Karpas-422 (cell line): ENCODE data around the gene RADIL. TPM values are rescaled to one million over a fixed set of nuclear protein-coding genes. Genes with fewer than 3 reads are reported as not detected.

Experiments used
- DNase-seq: peaks from one replicate; pipeline ENCODE4 v3.0.0-alpha.2; 2015
- H2AFZ ChIP-seq: fragments of 200-600 bp; sonication (generic); 2 replicates; pipeline ENCODE4 v1.6.1; 2014; ENCODE audit warnings: antibody characterized with exemption, low read length, mixed read lengths
- H3K27ac ChIP-seq: fragments of 200-600 bp; sonication (generic); 2 replicates; pipeline ENCODE4 v1.5.1; 2014; ENCODE audit warnings: mild to moderate bottlenecking, low read length, moderate library complexity
- H3K27me3 ChIP-seq: fragments of 200-600 bp; sonication (generic); 2 replicates; pipeline ENCODE4 v1.6.1; 2014; ENCODE audit warnings: low read length, mixed read lengths
- H3K36me3 ChIP-seq: fragments of 200-600 bp; sonication (generic); 2 replicates; pipeline ENCODE4 v1.6.1; 2014; ENCODE audit warnings: low read length, mixed read lengths; ENCODE audit not compliant: insufficient read depth
- H3K4me1 ChIP-seq: fragments of 200-600 bp; sonication (generic); 2 replicates; pipeline ENCODE4 v1.6.1; 2014; ENCODE audit warnings: mild to moderate bottlenecking, low read length, mixed read lengths
- H3K4me2 ChIP-seq: fragments of 200-600 bp; sonication (generic); 2 replicates; pipeline ENCODE4 v1.6.1; 2014; ENCODE audit warnings: low read length, low read depth, mild to moderate bottlenecking; ENCODE audit not compliant: poor library complexity, severe bottlenecking
- H3K4me3 ChIP-seq: fragments of 200-600 bp; sonication (generic); 2 replicates; pipeline ENCODE4 v1.5.1; 2014; ENCODE audit warnings: mild to moderate bottlenecking, antibody characterized with exemption, low read length, mixed read lengths
- H3K79me2 ChIP-seq: fragments of 200-600 bp; sonication (generic); 2 replicates; pipeline ENCODE4 v1.6.1; 2014; ENCODE audit warnings: mild to moderate bottlenecking, low read length, mixed read lengths
- H3K9ac ChIP-seq: fragments of 200-600 bp; sonication (generic); 2 replicates; pipeline ENCODE4 v1.6.0; 2014; ENCODE audit warnings: low read length
- H3K9me2 ChIP-seq: fragments of 200-600 bp; sonication (generic), shearing (Covaris generic); replicated peaks from 2 replicates; pipeline ENCODE4 v1.6.0; 2014; ENCODE audit warnings: mild to moderate bottlenecking, low read length, moderate library complexity; ENCODE audit not compliant: insufficient read depth
- H3K9me3 ChIP-seq: fragments of 300-700, 200-600 bp; sonication (generic); 2 replicates; pipeline ENCODE4 v1.6.1; 2014; ENCODE audit warnings: low read length, mixed read lengths
- H4K20me1 ChIP-seq: fragments of 200-600 bp; sonication (generic); 2 replicates; pipeline ENCODE4 v1.6.1; 2014; ENCODE audit warnings: mild to moderate bottlenecking, antibody characterized with exemption, low read length, low read depth; ENCODE audit not compliant: insufficient read depth
- total RNA-seq: library from RNA; depleted of rRNA; stranded (reverse); fragments of >200 nt; shearing (Covaris generic); gene quantifications from 2 replicates; pipeline ENCODE4 v1.2.3, GENCODE V29; 2014; ENCODE audit warnings: low replicate concordance

Gene RADIL
- total RNA-seq, 1 experiment from 2014 or later: not detected

- Histone ChIP-seq H3K27ac (no peak overlapping the region), H3K4me3 (no peak overlapping the region), H3K36me3 (no peaks in the 10 kb centered on the region), H3K9ac (no peak overlapping the region), H3K9me2 (no peaks in the 10 kb centered on the region), H2AFZ (no peak overlapping the region), H4K20me1 (no peaks in the 10 kb centered on the region), H3K4me2 (no peak overlapping the region), H3K4me1 (no peaks in the 10 kb centered on the region), H3K27me3 (no peaks in the 10 kb centered on the region), H3K9me3 (no peaks in the 10 kb centered on the region), H3K79me2 (no peaks in the 10 kb centered on the region)
- DNase-seq: no peak
Measured at GRCh38 chr7:4862156-4862555, 21.4 kb downstream of the RADIL start.

DNA sequence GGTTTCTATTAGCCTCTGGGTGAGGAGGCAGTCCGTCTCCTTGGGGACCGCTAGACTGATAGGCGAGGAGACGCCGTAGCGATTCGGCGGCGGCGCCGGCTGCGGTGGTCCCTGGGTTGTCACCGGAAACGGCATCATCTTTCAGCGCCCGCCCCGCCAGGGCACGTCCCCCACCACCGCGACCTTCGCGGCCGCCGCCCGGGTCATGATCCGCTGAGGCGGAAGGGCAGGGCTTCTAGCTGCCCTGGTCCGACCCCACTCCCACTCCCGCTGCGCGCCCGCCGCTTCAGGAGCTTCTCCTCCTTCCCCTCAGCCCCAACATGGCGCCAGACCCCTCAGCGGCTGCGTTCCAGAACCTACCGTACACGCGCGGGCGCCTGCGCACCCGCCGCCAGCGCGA lies 21.8 kb downstream of the RADIL start, which contains the start of gene PAPOLB:
PAPOLB (minus strand) TSS at position 358 of the 400 bp plus-strand sequence; CDS start at position 138, 220 bp downstream.
- Histone ChIP-seq H3K9ac (no peak within 1 kb of the TSS), H3K79me2 (no peaks in the 10 kb centered on the region), H3K27me3 (no peaks in the 10 kb centered on the region), H3K4me3 (no peak within 1 kb of the TSS), H3K9me2 (no peaks in the 10 kb centered on the region), H3K4me2 (no peak within 1 kb of the TSS), H4K20me1 (no peaks in the 10 kb centered on the region), H3K9me3 (no peaks in the 10 kb centered on the region), H3K36me3 (no peaks in the 10 kb centered on the region), H2AFZ (no peak within 1 kb of the TSS), H3K4me1 (no peaks in the 10 kb centered on the region), H3K27ac (no peak within 1 kb of the TSS)
- no peak for DNase-seq

- H3K4me3 ChIP-seq: no peak overlapping the region
- no peaks in the 10 kb centered on the region for H3K36me3 ChIP-seq
- no peak overlapping the region for H3K9ac ChIP-seq
- no peaks in the 10 kb centered on the region for H4K20me1 ChIP-seq
- H3K9me3 ChIP-seq: no peaks in the 10 kb centered on the region
- no peak overlapping the region for H2AFZ ChIP-seq
- H3K4me2 ChIP-seq: no peak overlapping the region
- no peak overlapping the region for H3K27ac ChIP-seq
- H3K27me3 ChIP-seq: no peaks in the 10 kb centered on the region
- H3K9me2 ChIP-seq: no peaks in the 10 kb centered on the region
- no peaks in the 10 kb centered on the region for H3K4me1 ChIP-seq
- H3K79me2 ChIP-seq: no peaks in the 10 kb centered on the region
- no peak for DNase-seq
Measured at GRCh38 chr7:4861227-4861626, 22.3 kb downstream of the RADIL start.

DNA sequence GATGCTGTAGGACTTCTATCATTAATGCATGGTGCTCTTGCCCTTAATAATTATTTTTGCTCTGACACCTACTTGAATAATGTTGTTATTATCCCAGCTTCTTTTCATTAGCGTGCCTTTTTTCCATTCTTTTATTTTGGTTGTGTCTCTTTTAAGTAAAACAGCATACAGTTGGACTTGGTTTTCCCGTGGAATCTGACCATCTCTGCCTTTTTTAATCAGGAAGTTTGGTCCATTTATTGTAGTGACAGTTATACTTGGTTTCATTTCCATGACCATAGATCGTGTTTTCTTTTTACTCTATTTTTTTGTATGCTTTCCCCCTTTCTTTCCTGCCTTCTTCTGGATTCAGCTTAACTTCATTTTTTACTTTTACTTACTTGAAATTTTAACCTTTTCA lies 26.3 kb downstream of the RADIL start:
- H2AFZ ChIP-seq: no peak overlapping the region
- no peak overlapping the region for H3K4me3 ChIP-seq
- no peaks in the 10 kb centered on the region for H3K9me2 ChIP-seq
- H3K4me1 ChIP-seq: no peaks in the 10 kb centered on the region
- H3K36me3 ChIP-seq: no peaks in the 10 kb centered on the region
- H3K27me3 ChIP-seq: no peaks in the 10 kb centered on the region
- H3K79me2 ChIP-seq: no peaks in the 10 kb centered on the region
- no peak overlapping the region for H3K4me2 ChIP-seq
- H3K9me3 ChIP-seq: no peaks in the 10 kb centered on the region
- no peak overlapping the region for H3K9ac ChIP-seq
- H3K27ac ChIP-seq: no peak overlapping the region
- no peak for DNase-seq
- no peaks in the 10 kb centered on the region for H4K20me1 ChIP-seq

GRCh38 chr7:4856336-4857057 lies 27.0 kb downstream of the RADIL start:
- Histone ChIP-seq H3K4me1 (no peaks in the 10 kb centered on the region), H3K79me2 (no peaks in the 10 kb centered on the region), H3K4me3 (no peak overlapping the region), H3K27me3 (no peaks in the 10 kb centered on the region), H3K36me3 (no peaks in the 10 kb centered on the region), H3K27ac (no peak overlapping the region), H3K9me3 (no peaks in the 10 kb centered on the region), H3K9ac (no peak overlapping the region), H3K4me2 (no peak overlapping the region), H2AFZ (no peak overlapping the region), H3K9me2 (no peaks in the 10 kb centered on the region), H4K20me1 (no peaks in the 10 kb centered on the region)
- no peak for DNase-seq

DNA sequence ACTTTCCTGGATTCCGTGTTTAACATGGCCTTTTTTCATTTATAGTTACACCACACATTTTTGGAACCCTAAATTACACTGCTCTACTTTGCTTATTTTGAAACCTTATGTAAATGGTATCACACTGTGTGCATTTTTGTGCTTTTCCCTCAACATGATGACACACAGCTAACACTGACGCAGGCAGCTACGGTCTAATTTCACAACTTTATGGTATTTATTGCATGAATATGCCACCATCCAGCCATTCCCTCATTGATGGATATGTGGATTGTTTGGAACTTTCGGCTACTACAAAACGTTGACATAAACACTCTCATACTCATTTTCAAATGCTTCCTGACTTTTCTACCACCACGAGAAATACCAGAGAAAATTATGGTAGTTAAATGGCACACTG lies 28.6 kb downstream of the RADIL start:
- Histone ChIP-seq H3K36me3 (no peaks in the 10 kb centered on the region), H3K4me3 (no peak overlapping the region), H3K9me3 (no peaks in the 10 kb centered on the region), H3K4me2 (no peak overlapping the region), H2AFZ (no peak overlapping the region), H3K4me1 (no peaks in the 10 kb centered on the region), H4K20me1 (no peaks in the 10 kb centered on the region), H3K27me3 (no peaks in the 10 kb centered on the region), H3K9me2 (no peaks in the 10 kb centered on the region), H3K27ac (no peak overlapping the region), H3K79me2 (no peaks in the 10 kb centered on the region), H3K9ac (no peak overlapping the region)
- no peak for DNase-seq

GRCh38 chr7:4851459-4852422 lies 31.8 kb downstream of the RADIL start:
- Histone ChIP-seq H3K9me3 (no peaks in the 10 kb centered on the region), H3K27me3 (no peaks in the 10 kb centered on the region), H3K36me3 (no peaks in the 10 kb centered on the region), H3K79me2 (no peaks in the 10 kb centered on the region), H3K4me3 (no peak overlapping the region), H2AFZ (no peak overlapping the region), H3K4me2 (no peak overlapping the region), H4K20me1 (no peaks in the 10 kb centered on the region), H3K4me1 (no peaks in the 10 kb centered on the region), H3K9me2 (no peaks in the 10 kb centered on the region), H3K9ac (no peak overlapping the region), H3K27ac (no peak overlapping the region)
- DNase-seq: no peak

DNA sequence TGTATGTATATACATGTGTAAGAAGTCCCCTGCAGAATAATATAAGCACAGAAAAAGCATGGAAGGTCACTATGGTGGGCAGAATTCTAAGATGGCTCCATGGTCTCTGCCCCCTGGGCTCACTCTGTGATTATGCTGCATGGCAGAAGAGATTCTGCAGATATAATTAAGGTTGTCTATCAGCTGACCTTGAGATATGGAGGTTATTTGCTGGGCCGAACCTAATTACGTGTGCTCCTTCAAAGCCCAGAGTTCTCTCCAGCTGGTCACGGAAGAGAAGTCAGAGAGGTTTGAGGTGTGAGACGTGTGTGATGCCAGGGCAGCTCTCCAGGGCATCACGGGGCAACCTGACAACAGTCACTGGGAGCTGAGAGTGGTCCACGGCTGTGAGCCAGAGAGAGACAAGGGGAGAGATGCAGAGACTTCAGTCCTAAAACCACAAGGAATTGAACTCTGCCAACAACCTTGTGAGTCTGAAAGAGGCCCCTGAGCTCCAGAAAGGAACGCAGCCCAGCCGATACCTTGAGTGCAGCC lies 33.2 kb downstream of the RADIL start:
- no peaks in the 10 kb centered on the region for H3K27me3 ChIP-seq
- no peaks in the 10 kb centered on the region for H3K36me3 ChIP-seq
- no peak overlapping the region for H3K27ac ChIP-seq
- no peak overlapping the region for H3K4me2 ChIP-seq
- DNase-seq: no peak
- H3K4me1 ChIP-seq: no peaks in the 10 kb centered on the region
- H4K20me1 ChIP-seq: no peaks in the 10 kb centered on the region
- no peaks in the 10 kb centered on the region for H3K9me3 ChIP-seq
- no peaks in the 10 kb centered on the region for H3K9me2 ChIP-seq
- H3K79me2 ChIP-seq: no peaks in the 10 kb centered on the region
- H3K4me3 ChIP-seq: no peak overlapping the region
- H2AFZ ChIP-seq: no peak overlapping the region
- H3K9ac ChIP-seq: no peak overlapping the region
